ENCODE measurements around the gene LHX5. TPM values are rescaled to one million over a fixed set of nuclear protein-coding genes. Genes with fewer than 3 reads are reported as not detected.

LHX5 gene
- total and polyA plus RNA-seq, 9 donors = not detected

GRCh38 chr12:113467502-113468364 lies 3.9 kb downstream of the LHX5 start:
- Histone ChIP-seq H3K4me1 (ENCODE audit: insufficient read depth) (peaks cover 17% of the 10 kb centered on the region), H3K4me3 (no peak overlapping the region), H3K36me3 (no peaks in the 10 kb centered on the region), H3K9me3 (no peaks in the 10 kb centered on the region), H3K27ac (no peak overlapping the region), H3K27me3 (peaks cover 5% of the 10 kb centered on the region)
- intact Hi-C loops (cut with DNase I) = loop anchor here in 2 of 4 donors (10.0 kb wide), 1 partner anchor 447 kb away; no protein-coding TSS in a partner anchor
- TF ChIP-seq EP300 (IDR thresholded peaks at IDR 0.05) = no peak
- no peak for TF ChIP-seq POLR2A (IDR thresholded peaks at IDR 0.05)
- TF ChIP-seq, protein P1, sequence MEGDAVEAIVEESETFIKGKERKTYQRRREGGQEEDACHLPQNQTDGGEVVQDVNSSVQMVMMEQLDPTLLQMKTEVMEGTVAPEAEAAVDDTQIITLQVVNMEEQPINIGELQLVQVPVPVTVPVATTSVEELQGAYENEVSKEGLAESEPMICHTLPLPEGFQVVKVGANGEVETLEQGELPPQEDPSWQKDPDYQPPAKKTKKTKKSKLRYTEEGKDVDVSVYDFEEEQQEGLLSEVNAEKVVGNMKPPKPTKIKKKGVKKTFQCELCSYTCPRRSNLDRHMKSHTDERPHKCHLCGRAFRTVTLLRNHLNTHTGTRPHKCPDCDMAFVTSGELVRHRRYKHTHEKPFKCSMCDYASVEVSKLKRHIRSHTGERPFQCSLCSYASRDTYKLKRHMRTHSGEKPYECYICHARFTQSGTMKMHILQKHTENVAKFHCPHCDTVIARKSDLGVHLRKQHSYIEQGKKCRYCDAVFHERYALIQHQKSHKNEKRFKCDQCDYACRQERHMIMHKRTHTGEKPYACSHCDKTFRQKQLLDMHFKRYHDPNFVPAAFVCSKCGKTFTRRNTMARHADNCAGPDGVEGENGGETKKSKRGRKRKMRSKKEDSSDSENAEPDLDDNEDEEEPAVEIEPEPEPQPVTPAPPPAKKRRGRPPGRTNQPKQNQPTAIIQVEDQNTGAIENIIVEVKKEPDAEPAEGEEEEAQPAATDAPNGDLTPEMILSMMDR (IDR thresholded peaks at IDR 0.05) = no peak
- WGBS, 3 donors = 1 to 2% (median 1%) methylated on average over 66 to 78 of the region's 78 CpGs
- no peak for DNase-seq

DNA sequence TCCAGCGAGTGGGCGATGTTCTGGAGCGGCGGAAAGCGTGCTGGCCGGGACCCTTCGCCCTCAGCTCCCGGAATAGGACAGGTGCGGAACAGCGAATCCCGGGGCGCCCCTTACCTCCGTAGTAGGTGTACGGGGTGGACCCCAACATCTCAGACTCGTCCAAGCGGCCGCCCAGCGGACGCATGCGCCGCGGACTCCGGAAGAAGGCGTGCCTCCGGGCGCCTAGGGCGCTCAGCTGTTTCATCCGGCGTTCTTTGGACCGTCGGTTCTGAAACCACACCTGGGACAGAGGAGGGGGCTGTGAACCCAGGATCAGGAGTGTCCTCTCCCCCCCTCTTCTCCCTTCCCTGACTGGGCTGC lies 4.5 kb downstream of the LHX5 start:
- TF ChIP-seq, protein P1 (IDR thresholded peaks at IDR 0.05) = no peak
- TF ChIP-seq POLR2A (IDR thresholded peaks at IDR 0.05) (no peak), EP300 (IDR thresholded peaks at IDR 0.05) (no peak)
- Histone ChIP-seq H3K36me3 (no peaks in the 10 kb centered on the region), H3K4me1 (ENCODE audit: insufficient read depth) (peaks cover 17% of the 10 kb centered on the region), H3K27me3 (peaks cover 5% of the 10 kb centered on the region), H3K4me3 (no peak overlapping the region), H3K27ac (no peak overlapping the region), H3K9me3 (no peaks in the 10 kb centered on the region)
- 0 to 2% (median 2%) methylated on average over 30 to 31 of the region's 31 CpGs for WGBS, 3 donors
- intact Hi-C loops (cut with DNase I) = loop anchor here in 2 of 4 donors (10.0 kb wide), 1 partner anchor 448 kb away; no protein-coding TSS in a partner anchor
- DNase-seq = no peak

- Histone ChIP-seq H3K4me1 (ENCODE audit: insufficient read depth) (peaks cover 17% of the 10 kb centered on the region), H3K27ac (no peak overlapping the region), H3K4me3 (no peak overlapping the region), H3K27me3 (peaks cover 5% of the 10 kb centered on the region), H3K9me3 (no peaks in the 10 kb centered on the region), H3K36me3 (no peaks in the 10 kb centered on the region)
- DNase-seq = no peak
- TF ChIP-seq POLR2A (IDR thresholded peaks at IDR 0.05) = no peak
- no peak for TF ChIP-seq EP300 (IDR thresholded peaks at IDR 0.05)
- TF ChIP-seq, protein P1 (IDR thresholded peaks at IDR 0.05) = no peak
- intact Hi-C loops (cut with DNase I) = loop anchor here in 2 of 4 donors (10.0 kb wide), 1 partner anchor 448 kb away; no protein-coding TSS in a partner anchor
- 2 to 5% (median 3%) methylated on average over 25 to 26 of the region's 26 CpGs for WGBS, 3 donors
These were observed 5.1 kb downstream of the LHX5 start for GRCh38 chr12:113466454-113467141.

DNA sequence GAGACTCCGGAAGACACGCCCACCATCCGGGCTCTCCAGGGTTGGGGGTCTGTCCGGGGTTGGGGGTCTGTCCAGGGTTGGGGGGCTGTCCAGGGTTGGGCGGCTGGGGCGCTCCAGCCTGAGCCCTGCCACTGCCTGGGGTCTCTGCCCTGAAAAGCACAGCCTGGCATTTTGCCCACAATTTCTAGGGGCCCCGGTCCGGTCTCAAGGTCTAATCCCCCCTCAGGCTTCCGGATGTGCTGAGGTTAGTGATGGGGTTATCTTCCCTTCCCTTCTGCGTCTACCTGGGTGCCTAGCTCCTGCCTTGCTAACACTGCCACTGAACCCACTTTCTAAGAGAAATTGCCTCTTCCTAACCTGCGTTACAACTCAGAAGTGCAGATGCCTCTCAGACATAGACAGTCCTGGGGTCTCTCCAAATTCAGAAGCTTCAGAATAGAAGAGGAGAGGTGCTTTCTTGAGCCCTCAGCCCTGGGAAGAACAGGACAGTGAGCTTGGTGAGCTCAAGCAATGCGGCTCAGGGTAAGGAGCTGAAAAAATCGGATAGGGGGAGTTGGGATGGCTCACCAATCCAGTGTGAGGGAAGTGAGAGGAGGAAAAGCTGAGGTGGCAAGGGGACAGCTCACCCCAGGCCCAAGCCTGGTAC lies 5.7 kb downstream of the LHX5 start:
- peaks cover 17% of the 10 kb centered on the region for H3K4me1 ChIP-seq (ENCODE audit: insufficient read depth)
- intact Hi-C loops (cut with DNase I) = loop anchor here in 2 of 4 donors (10.0 kb wide), 1 partner anchor 449 kb away; no protein-coding TSS in a partner anchor
- WGBS, 3 donors = 1 to 3% (median 3%) methylated on average over 12 to 13 of the region's 13 CpGs

More for the DNA sequence above, 5.7 kb downstream of the LHX5 start:
- Histone ChIP-seq H3K4me3 (no peak overlapping the region), H3K27me3 (peaks cover 5% of the 10 kb centered on the region), H3K9me3 (no peaks in the 10 kb centered on the region), H3K27ac (no peak overlapping the region), H3K36me3 (no peaks in the 10 kb centered on the region)
- TF ChIP-seq POLR2A (IDR thresholded peaks at IDR 0.05) = no peak
- TF ChIP-seq EP300 (IDR thresholded peaks at IDR 0.05) = no peak
- TF ChIP-seq, protein P1 (IDR thresholded peaks at IDR 0.05) = no peak
- DNase-seq = no peak

Data from ovary (tissue), 9 donors.